Suppressor macrophage treated with lipopolysaccharide for 4 hours (primary cell): ENCODE results near the gene SMURF2.
A peak's percentile ranks its signal among the peaks of the same experiment; 100 is the strongest.

Experiments
- DNase-seq: peaks from one replicate; pipeline ENCODE4 v3.0.0-alpha.2; 2020

The SMURF2 gene

GRCh38 chr17:64533784-64534183, 128.3 kb downstream of the SMURF2 start:
- no peak for DNase-seq

GRCh38 chr17:64532409-64532808, 129.7 kb downstream of the SMURF2 start:
- DNase-seq = no peak

GRCh38 chr17:64531955-64532371, 130.1 kb downstream of the SMURF2 start:
- DNase-seq = no peak

GRCh38 chr17:64529221-64529620, 132.9 kb downstream of the SMURF2 start:
- no peak for DNase-seq

- DNase-seq = no peak
Observed at GRCh38 chr17:64527914-64528313, 134.2 kb downstream of the SMURF2 start.

- DNase-seq = no peak
Observed at GRCh38 chr17:64520359-64520758, 141.7 kb downstream of the SMURF2 start.

GRCh38 chr17:64519601-64520000, 142.5 kb downstream of the SMURF2 start:
- no peak for DNase-seq

GRCh38 chr17:64515829-64516228, 146.3 kb downstream of the SMURF2 start:
- no peak for DNase-seq

- DNase-seq = no peak
Observed at GRCh38 chr17:64515419-64515818, 146.7 kb downstream of the SMURF2 start.

GRCh38 chr17:64509179-64509578, 152.9 kb downstream of the SMURF2 start:
- no peak for DNase-seq

- DNase-seq = no peak
Observed at GRCh38 chr17:64508683-64509082, 153.4 kb downstream of the SMURF2 start.

- peak; percentile 54 for DNase-seq
Observed at GRCh38 chr17:64507413-64507782, 154.7 kb downstream of the SMURF2 start.

- DNase-seq = peak; percentile 97
Observed at GRCh38 chr17:64506576-64507412, 155.3 kb downstream of the SMURF2 start, which contains the start of gene CEP95. Gene CEP95 (plus strand): TSS chr17:64506977. CDS start chr17:64507098, 121 bp downstream.

- peak; percentile 99 for DNase-seq
Observed at GRCh38 chr17:64506201-64506575, 155.9 kb downstream of the SMURF2 start, which contains the start of gene DDX5. Gene DDX5 (minus strand): TSS chr17:64506289. CDS start chr17:64506119, 170 bp downstream.

- DNase-seq = peak; percentile 95
Observed at GRCh38 chr17:64505340-64506200, 156.5 kb downstream of the SMURF2 start.

GRCh38 chr17:64504769-64505339, 157.3 kb downstream of the SMURF2 start:
- DNase-seq = no peak

GRCh38 chr17:64503821-64504768, 158.0 kb downstream of the SMURF2 start:
- no peak for DNase-seq

- DNase-seq = no peak
Observed at GRCh38 chr17:64503341-64503740, 158.8 kb downstream of the SMURF2 start.

GRCh38 chr17:64502809-64503208, 159.3 kb downstream of the SMURF2 start:
- DNase-seq = no peak

- DNase-seq = no peak
Observed at GRCh38 chr17:64502021-64502420, 160.1 kb downstream of the SMURF2 start.

GRCh38 chr17:64500862-64501765, 161.0 kb downstream of the SMURF2 start:
- DNase-seq = no peak
